SK-N-SH (cell line): Measurements from ENCODE around the gene MDH1. TPM values are rescaled to one million over a fixed set of nuclear protein-coding genes. Genes with fewer than 3 reads are reported as not detected.

Experiments
- CTCF ChIA-PET: fragments of 300-600, 350-600 bp; formaldehyde crosslinking; extraction: SDS; loops from one replicate; lab custom pipeline; 2021; lab: Yijun Ruan, JAX
- POLR2A ChIA-PET: fragments of 350-600 bp; sonication (Branson Sonifier 250); formaldehyde crosslinking; extraction: SDS; loops from one replicate; lab custom pipeline; 2020; ENCODE audit warnings: antibody characterized with exemption, inconsistent platforms; lab: Yijun Ruan, JAX
- DNase-seq: peaks from one replicate; pipeline ENCODE4 v3.0.0; 2012
- H2AFZ ChIP-seq: fragments of 200-600 bp; sonication (generic); 2 replicates; pipeline ENCODE4 v1.8.1; 2016; ENCODE audit warnings: antibody characterized with exemption, mild to moderate bottlenecking, low read depth
- H3F3A ChIP-seq: fragments of 200-600 bp; sonication (generic); replicated peaks from 2 replicates; pipeline ENCODE3; 2016; ENCODE audit warnings: antibody characterized with exemption, mild to moderate bottlenecking; ENCODE audit not compliant: insufficient read depth
- H3K27ac ChIP-seq, 2 experiments: fragments of 200-500 bp in 1 of 2; fragments of 200-600 bp in 1 of 2; sonication (Bioruptor generic) in 1 of 2; sonication (generic), shearing (Covaris generic) in 1 of 2; 2 replicates each; pipeline versions ENCODE4 v1.5.1 to v1.6.1; 2014 to 2016; ENCODE audit warnings: low read depth in 2 of 2, inconsistent platforms in 1 of 2, low read length in 1 of 2, mild to moderate bottlenecking in 1 of 2, mixed read lengths in 1 of 2
- H3K27me3 ChIP-seq: fragments of 200-600 bp; sonication (generic), shearing (Covaris generic); 2 replicates; pipeline ENCODE4 v1.6.1; 2016; ENCODE audit warnings: mixed run types; ENCODE audit not compliant: insufficient read depth
- H3K36me3 ChIP-seq, 2 experiments: fragments of 200-500 bp in 1 of 2; fragments of 200-600 bp in 1 of 2; sonication (Bioruptor generic) in 1 of 2; sonication (generic) in 1 of 2; replicated peaks in 1 of 2; 2 replicates each; pipeline versions ENCODE3 to v1.5.1; 2014 to 2016; ENCODE audit warnings: low read length in 1 of 2, mild to moderate bottlenecking in 1 of 2; ENCODE audit not compliant: insufficient read depth in 2 of 2, control insufficient read depth in 1 of 2
- H3K4me1 ChIP-seq, 2 experiments: fragments of 200-500 bp in 1 of 2; fragments of 200-600 bp in 1 of 2; sonication (Bioruptor generic) in 1 of 2; sonication (generic), shearing (Covaris generic) in 1 of 2; 2 replicates each; pipeline versions ENCODE4 v1.5.1 to v1.6.1; 2014 to 2016; ENCODE audit warnings: low read depth in 1 of 2, low read length in 1 of 2, mixed run types in 1 of 2; ENCODE audit not compliant: insufficient read depth in 2 of 2, control insufficient read depth in 1 of 2
- H3K4me2 ChIP-seq: fragments of 200-600 bp; sonication (generic), shearing (Covaris generic); 2 replicates; pipeline ENCODE4 v1.6.1; 2017; ENCODE audit warnings: mixed run types
- H3K4me3 ChIP-seq, 2 experiments: fragments of 200-500 bp in 1 of 2; fragments of 200-600 bp in 1 of 2; sonication (Bioruptor generic) in 1 of 2; sonication (generic), shearing (Covaris generic) in 1 of 2; 2 replicates each; pipeline versions ENCODE4 v1.5.1 to v1.8.1; 2014 to 2016; ENCODE audit warnings: low read depth in 2 of 2, inconsistent platforms in 1 of 2, low read length in 1 of 2, mild to moderate bottlenecking in 1 of 2, mixed read lengths in 1 of 2, moderate library complexity in 1 of 2
- H3K79me2 ChIP-seq: fragments of 200-600 bp; sonication (generic); 2 replicates; pipeline ENCODE4 v1.8.1; 2017; ENCODE audit warnings: mild to moderate bottlenecking; ENCODE audit not compliant: insufficient read depth
- H3K9ac ChIP-seq: fragments of 200-600 bp; sonication (generic); 2 replicates; pipeline ENCODE4 v1.6.1; 2017; ENCODE audit warnings: mixed run types
- H3K9me2 ChIP-seq: fragments of 200-600 bp; sonication (generic); 2 replicates; pipeline ENCODE4 v1.6.1; 2017; ENCODE audit warnings: mixed run types
- H3K9me3 ChIP-seq: fragments of 200-600 bp; sonication (generic); 2 replicates; pipeline ENCODE4 v1.6.1; 2017; ENCODE audit warnings: mixed run types, mild to moderate bottlenecking, moderate library complexity
- H4K20me1 ChIP-seq: fragments of 200-600 bp; sonication (generic); 2 replicates; pipeline ENCODE4 v1.6.1; 2017; ENCODE audit warnings: mild to moderate bottlenecking, mixed run types; ENCODE audit not compliant: insufficient read depth
- CTCF ChIP-seq: fragments of 200-600 bp; sonication (generic); IDR thresholded peaks from 2 replicates; pipeline ENCODE4 v1.6.1; 2017; ENCODE audit warnings: antibody characterized with exemption, mild to moderate bottlenecking, moderate library complexity
- GABPA ChIP-seq: IDR thresholded peaks from 2 replicates; pipeline ENCODE4 v1.4.0; 2012; ENCODE audit warnings: low read depth, mild to moderate bottlenecking
- GATA2 ChIP-seq: sonication (generic); formaldehyde crosslinking; IDR thresholded peaks from 2 replicates; pipeline ENCODE4 v1.5.0; 2020; ENCODE audit warnings: mild to moderate bottlenecking, missing genetic modification reagents
- IRF3 ChIP-seq: fragments of 150-350 bp; IDR thresholded peaks from 2 replicates; pipeline ENCODE4 v1.6.1; 2016; ENCODE audit warnings: mild to moderate bottlenecking, low read depth, low read length
- MXI1 ChIP-seq: IDR thresholded peaks from 2 replicates; pipeline ENCODE4 v1.6.1; 2012; ENCODE audit warnings: mild to moderate bottlenecking, low read depth, low read length, improper control_type of control experiment
- NRF1 ChIP-seq: IDR thresholded peaks from 2 replicates; pipeline ENCODE4 v1.6.1; 2012; ENCODE audit warnings: low read depth, mild to moderate bottlenecking, low read length
- POLR2AphosphoS5 ChIP-seq: IDR thresholded peaks from 2 replicates; pipeline ENCODE4 v1.6.1; 2012; ENCODE audit warnings: low read depth, low read length
- REST ChIP-seq: IDR thresholded peaks from 2 replicates; pipeline ENCODE4 v1.6.1; 2012; ENCODE audit warnings: mild to moderate bottlenecking, low read depth, low read length, moderate library complexity
- YY1 ChIP-seq: IDR thresholded peaks from 2 replicates; pipeline ENCODE4 v1.4.0; 2012; ENCODE audit warnings: low read depth, mild to moderate bottlenecking
- WGBS: methylation state at CpG from one replicate; pipeline ENCODE4 v1.1.6; 2017; ENCODE audit warnings: low lambda C conversion rate; 5-methylcytosine and 5-hydroxymethylcytosine counted together
- polyA plus RNA-seq, 3 experiments: library from polyadenylated mRNA; depleted of rRNA; stranded (reverse); fragments of >200 nt; gene quantifications; 2 replicates each; pipeline ENCODE4 v1.2.3, GENCODE V29; 2012

The MDH1 gene
- polyA plus RNA-seq, 1 of the 3 experiments (the other 2 are of a cell fraction): 201 TPM

GRCh38 chr2:63598981-63599380 lies 10.2 kb downstream of the MDH1 start:
- ChIA-PET CTCF (no interaction called here), POLR2A (no interaction called here)
- Histone ChIP-seq H3K27me3 (no peaks in the 10 kb centered on the region), H3K4me3 (no peak overlapping the region), H3K79me2 (peaks cover 23% of the 10 kb centered on the region), H2AFZ (no peak overlapping the region), H4K20me1 (no peaks in the 10 kb centered on the region), H3K9me3 (no peaks in the 10 kb centered on the region), H3K4me1 (no peaks in the 10 kb centered on the region; a peak in 1 of 4 replicates), H3K9ac (no peak overlapping the region), H3K27ac (no peak overlapping the region), H3F3A (no peaks in the 10 kb centered on the region), H3K36me3 (peaks cover 61 to 76% of the 10 kb centered on the region in 2 experiments), H3K9me2 (no peaks in the 10 kb centered on the region), H3K4me2 (no peak overlapping the region)
- no peak for TF ChIP-seq POLR2AphosphoS5
- no peak for TF ChIP-seq CTCF
- DNase-seq: no peak
- WGBS: 96% methylated on average over 2 of the region's 2 CpGs

GRCh38 chr2:63600881-63601460 lies 12.2 kb downstream of the MDH1 start:
- CTCF ChIA-PET: interaction anchor here (0.8 kb wide), 1 partner anchor 98 kb away, joined by 3 read pairs; no protein-coding TSS in a partner anchor
- Histone ChIP-seq H3K9me2 (no peaks in the 10 kb centered on the region), H3K4me1 (no peaks in the 10 kb centered on the region; a peak in 1 of 4 replicates), H4K20me1 (no peaks in the 10 kb centered on the region), H3K27ac (no peak overlapping the region), H3K9me3 (no peaks in the 10 kb centered on the region), H3K27me3 (no peaks in the 10 kb centered on the region), H2AFZ (no peak overlapping the region), H3F3A (no peaks in the 10 kb centered on the region), H3K79me2 (peaks cover 8% of the 10 kb centered on the region; the same call in 1 of the 2 replicates), H3K36me3 (peaks cover 63 to 76% of the 10 kb centered on the region in 2 experiments), H3K4me3 (no peak overlapping the region), H3K4me2 (no peak overlapping the region), H3K9ac (no peak overlapping the region)
- no peak for DNase-seq
- POLR2A ChIA-PET: interaction anchor here (1.3 kb wide), 1 partner anchor 12 kb away, joined by 8 read pairs; the partner anchor contains the start of genes MDH1 and WDPCP
- TF ChIP-seq REST (no peak), POLR2AphosphoS5 (no peak), GATA2 (CRISPR knock-in tag) (0 out of 2 replicates have a peak, but pooled peaks have one; percentile 39), MXI1 (no peak), GABPA (no peak), IRF3 (no peak), NRF1 (no peak), YY1 (no peak)
- WGBS: 96% methylated on average over 1 of the region's 1 CpG
